ENCODE measurements around the gene DISC1.

Gene DISC1

DNA sequence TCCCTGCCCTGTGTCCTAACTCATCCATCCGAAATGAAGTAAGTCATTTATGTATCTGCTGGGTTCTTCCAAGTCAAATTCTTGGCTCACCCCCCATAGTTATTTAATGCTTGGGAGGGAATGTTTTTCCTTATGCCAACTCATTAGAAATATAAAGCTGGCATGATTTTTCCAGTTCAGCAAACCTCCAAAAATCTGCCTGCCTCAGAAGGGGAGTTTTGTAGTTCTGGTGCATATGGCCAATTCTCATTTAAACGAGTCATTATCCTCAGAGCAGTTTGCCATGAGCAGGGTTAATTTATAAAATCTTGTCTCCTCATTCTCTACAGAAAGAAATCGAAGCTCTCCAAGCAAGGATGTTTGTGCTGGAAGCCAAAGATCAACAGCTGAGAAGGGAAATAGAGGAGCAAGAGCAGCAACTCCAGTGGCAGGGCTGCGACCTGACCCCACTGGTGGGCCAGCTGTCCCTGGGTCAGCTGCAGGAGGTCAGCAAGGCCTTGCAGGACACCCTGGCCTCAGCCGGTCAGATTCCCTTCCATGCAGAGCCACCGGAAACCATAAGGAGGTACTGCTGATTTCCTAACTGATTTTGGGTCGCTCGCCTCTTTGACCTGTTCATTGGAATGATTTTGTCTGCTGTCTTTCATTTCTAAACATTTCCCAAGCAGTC is 144.1 kb downstream of the DISC1 start:
- H4K20me1 ChIP-seq (ENCODE audit: insufficient read depth, low read length): no peaks in the 10 kb centered on the region
- no peak overlapping the region for H3K27ac ChIP-seq (ENCODE audit: low read length)
- no peaks in the 10 kb centered on the region for H3K79me2 ChIP-seq (ENCODE audit: low read length)
- H3K36me3 ChIP-seq (replicated peaks; ENCODE audit: low read depth, low read length): no peaks in the 10 kb centered on the region
- H3K4me2 ChIP-seq (ENCODE audit: low read length): no peak overlapping the region
- H3K4me1 ChIP-seq (ENCODE audit: low read length): no peaks in the 10 kb centered on the region
- H3K9me3 ChIP-seq (ENCODE audit: insufficient read depth, low read length): no peaks in the 10 kb centered on the region
- no peak overlapping the region for H2AFZ ChIP-seq (ENCODE audit: low read depth, low read length)
- no peak overlapping the region for H3K4me3 ChIP-seq (ENCODE audit: low read length)
- H3K27me3 ChIP-seq (ENCODE audit: low read depth, low read length): peaks cover 30% of the 10 kb centered on the region
- no peak overlapping the region for H3K9ac ChIP-seq (ENCODE audit: low read length)
- no peak for TF ChIP-seq EZH2phosphoT487 (IDR thresholded peaks at IDR 0.05; ENCODE audit: low read depth)
- TF ChIP-seq, protein P1, sequence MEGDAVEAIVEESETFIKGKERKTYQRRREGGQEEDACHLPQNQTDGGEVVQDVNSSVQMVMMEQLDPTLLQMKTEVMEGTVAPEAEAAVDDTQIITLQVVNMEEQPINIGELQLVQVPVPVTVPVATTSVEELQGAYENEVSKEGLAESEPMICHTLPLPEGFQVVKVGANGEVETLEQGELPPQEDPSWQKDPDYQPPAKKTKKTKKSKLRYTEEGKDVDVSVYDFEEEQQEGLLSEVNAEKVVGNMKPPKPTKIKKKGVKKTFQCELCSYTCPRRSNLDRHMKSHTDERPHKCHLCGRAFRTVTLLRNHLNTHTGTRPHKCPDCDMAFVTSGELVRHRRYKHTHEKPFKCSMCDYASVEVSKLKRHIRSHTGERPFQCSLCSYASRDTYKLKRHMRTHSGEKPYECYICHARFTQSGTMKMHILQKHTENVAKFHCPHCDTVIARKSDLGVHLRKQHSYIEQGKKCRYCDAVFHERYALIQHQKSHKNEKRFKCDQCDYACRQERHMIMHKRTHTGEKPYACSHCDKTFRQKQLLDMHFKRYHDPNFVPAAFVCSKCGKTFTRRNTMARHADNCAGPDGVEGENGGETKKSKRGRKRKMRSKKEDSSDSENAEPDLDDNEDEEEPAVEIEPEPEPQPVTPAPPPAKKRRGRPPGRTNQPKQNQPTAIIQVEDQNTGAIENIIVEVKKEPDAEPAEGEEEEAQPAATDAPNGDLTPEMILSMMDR (IDR thresholded peaks at IDR 0.05; ENCODE audit: low read depth, low read length): no peak

DNA sequence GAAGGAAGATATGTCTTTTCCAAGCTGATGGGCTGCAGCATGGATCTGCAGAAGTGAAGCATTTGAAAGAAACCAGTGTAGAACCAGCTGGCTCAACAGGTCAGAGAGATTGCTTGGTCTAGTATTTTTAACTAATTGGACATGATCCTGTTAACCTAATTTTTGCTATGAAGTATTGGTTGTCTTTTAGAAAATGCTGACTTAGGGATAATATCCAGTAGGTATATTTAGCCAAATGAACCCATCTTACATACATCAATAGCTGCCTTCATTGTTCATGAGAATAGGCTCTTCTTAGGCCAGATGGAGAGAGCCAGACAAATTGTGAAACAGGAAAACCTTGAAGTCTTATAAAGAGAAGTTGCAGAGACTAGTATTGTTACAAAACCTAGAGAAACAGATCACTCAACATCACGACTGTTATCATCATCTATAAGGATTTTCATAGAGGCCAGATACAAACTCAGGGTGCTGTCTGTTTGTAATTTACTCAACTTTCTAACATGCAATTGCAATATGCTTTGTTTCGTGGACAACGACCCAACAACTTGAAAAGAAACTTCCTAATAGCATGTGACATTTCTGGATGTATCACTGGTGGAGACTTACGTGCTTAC is 148.2 kb downstream of the DISC1 start:
- Histone ChIP-seq H3K36me3 (replicated peaks; ENCODE audit: low read depth, low read length) (no peaks in the 10 kb centered on the region), H3K9ac (ENCODE audit: low read length) (no peak overlapping the region), H3K4me3 (ENCODE audit: low read length) (no peak overlapping the region), H2AFZ (ENCODE audit: low read depth, low read length) (no peak overlapping the region), H3K79me2 (ENCODE audit: low read length) (no peaks in the 10 kb centered on the region), H3K27me3 (ENCODE audit: low read depth, low read length) (peaks cover 28% of the 10 kb centered on the region), H3K4me2 (ENCODE audit: low read length) (no peak overlapping the region), H3K4me1 (ENCODE audit: low read length) (peaks cover 5% of the 10 kb centered on the region; the same call in 1 of the 2 replicates), H4K20me1 (ENCODE audit: insufficient read depth, low read length) (no peaks in the 10 kb centered on the region), H3K27ac (ENCODE audit: low read length) (no peak overlapping the region), H3K9me3 (ENCODE audit: insufficient read depth, low read length) (no peaks in the 10 kb centered on the region)
- TF ChIP-seq, protein P1 (IDR thresholded peaks at IDR 0.05; ENCODE audit: low read depth, low read length): no peak
- TF ChIP-seq EZH2phosphoT487 (IDR thresholded peaks at IDR 0.05; ENCODE audit: low read depth): no peak

DNA sequence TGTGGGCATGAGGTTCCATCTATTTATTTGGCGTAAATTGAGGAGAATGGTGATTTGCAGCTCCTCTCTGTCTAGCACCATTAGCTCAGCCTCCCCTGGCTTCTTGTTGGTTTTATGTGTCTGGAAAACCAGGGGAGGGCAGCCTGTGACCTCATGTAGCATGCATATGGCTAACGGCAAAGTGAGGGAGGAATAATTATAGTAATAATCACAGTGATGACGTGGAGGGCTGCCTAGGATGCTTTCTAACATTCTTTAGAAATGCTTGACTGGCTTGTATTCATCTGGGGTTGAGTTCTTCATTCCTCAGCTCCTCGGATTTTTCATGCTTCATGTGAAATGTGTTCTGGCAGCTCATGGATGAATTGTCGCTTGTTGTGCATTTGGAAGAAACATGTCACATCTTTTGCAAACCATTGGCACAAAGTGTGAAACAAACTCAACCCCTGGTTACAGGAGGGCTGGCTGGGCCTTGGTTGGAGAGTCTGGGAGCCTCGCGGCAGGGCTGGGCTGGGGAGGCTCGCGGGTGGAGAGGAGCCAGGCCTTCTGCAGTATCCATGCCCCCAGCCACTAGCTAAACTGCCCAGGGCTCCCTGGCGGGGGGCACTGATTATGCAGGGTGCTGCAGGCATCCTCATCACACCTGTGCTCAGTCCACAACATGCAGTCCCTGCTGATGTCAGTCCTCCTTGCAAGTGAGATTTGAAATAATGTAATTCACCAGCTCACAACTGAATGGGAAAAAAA is 149.6 kb downstream of the DISC1 start:
- Histone ChIP-seq H2AFZ (ENCODE audit: low read depth, low read length) (no peak overlapping the region), H3K79me2 (ENCODE audit: low read length) (no peaks in the 10 kb centered on the region), H3K27me3 (ENCODE audit: low read depth, low read length) (peaks cover 14% of the 10 kb centered on the region), H3K4me3 (ENCODE audit: low read length) (no peak overlapping the region), H3K36me3 (replicated peaks; ENCODE audit: low read depth, low read length) (no peaks in the 10 kb centered on the region), H4K20me1 (ENCODE audit: insufficient read depth, low read length) (no peaks in the 10 kb centered on the region), H3K9ac (ENCODE audit: low read length) (no peak overlapping the region), H3K9me3 (ENCODE audit: insufficient read depth, low read length) (no peaks in the 10 kb centered on the region), H3K27ac (ENCODE audit: low read length) (no peak overlapping the region), H3K4me1 (ENCODE audit: low read length) (peaks cover 5% of the 10 kb centered on the region), H3K4me2 (ENCODE audit: low read length) (no peak overlapping the region)
- TF ChIP-seq EZH2phosphoT487 (IDR thresholded peaks at IDR 0.05; ENCODE audit: low read depth): no peak
- TF ChIP-seq, protein P1 (IDR thresholded peaks at IDR 0.05; ENCODE audit: low read depth, low read length): no peak

DNA sequence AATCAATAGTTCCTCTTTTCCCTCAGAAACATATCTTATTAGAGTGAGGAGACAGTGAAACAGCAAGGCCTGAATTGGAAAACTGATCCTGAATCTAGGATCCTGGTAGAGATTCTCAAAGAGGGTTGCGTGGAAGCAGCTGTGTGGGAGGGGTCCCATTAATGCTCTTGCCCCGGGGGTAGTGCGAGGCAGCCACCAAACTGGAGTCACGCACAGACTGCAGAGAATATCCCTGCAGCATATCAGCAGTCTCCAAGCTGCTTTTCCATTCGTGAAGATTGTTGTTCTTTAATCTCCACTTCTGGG is 150.1 kb downstream of the DISC1 start:
- H3K4me1 ChIP-seq (ENCODE audit: low read length): peaks cover 10% of the 10 kb centered on the region
- H3K36me3 ChIP-seq (replicated peaks; ENCODE audit: low read depth, low read length): no peaks in the 10 kb centered on the region
- no peak overlapping the region for H3K27ac ChIP-seq (ENCODE audit: low read length)
- peaks cover 11% of the 10 kb centered on the region for H3K27me3 ChIP-seq (ENCODE audit: low read depth, low read length)
- no peak overlapping the region for H3K9ac ChIP-seq (ENCODE audit: low read length)
- TF ChIP-seq, protein P1 (IDR thresholded peaks at IDR 0.05; ENCODE audit: low read depth, low read length): no peak
- TF ChIP-seq EZH2phosphoT487 (IDR thresholded peaks at IDR 0.05; ENCODE audit: low read depth): no peak
- no peak overlapping the region for H2AFZ ChIP-seq (ENCODE audit: low read depth, low read length)
- no peak overlapping the region for H3K4me3 ChIP-seq (ENCODE audit: low read length)
- H3K4me2 ChIP-seq (ENCODE audit: low read length): no peak overlapping the region
- no peaks in the 10 kb centered on the region for H4K20me1 ChIP-seq (ENCODE audit: insufficient read depth, low read length)
- no peaks in the 10 kb centered on the region for H3K79me2 ChIP-seq (ENCODE audit: low read length)
- H3K9me3 ChIP-seq (ENCODE audit: insufficient read depth, low read length): no peaks in the 10 kb centered on the region
